Epithelial cell of proximal tubule (primary cell): ENCODE results near the gene FBXO44. TPM values are rescaled to one million over a fixed set of nuclear protein-coding genes. Genes with fewer than 3 reads are reported as not detected.

ENCODE experiments used
- DNase-seq: peaks from one replicate; pipeline ENCODE4 v3.0.0-alpha.2; 2011; ENCODE audit warnings: low read depth
- H3K4me3 ChIP-seq: 2 replicates; pipeline ENCODE4 v1.5.1; 2011; ENCODE audit warnings: low read depth, mild to moderate bottlenecking, low read length
- CTCF ChIP-seq: conservative IDR thresholded peaks from 2 replicates; pipeline ENCODE4 v1.5.1; 2012; ENCODE audit warnings: low read depth, mild to moderate bottlenecking, low read length
- total RNA-seq: library from RNA; depleted of rRNA; stranded (reverse); fragments of >200 nt; gene quantifications from 2 replicates; pipeline ENCODE4 v1.2.3, GENCODE V29; 2015

FBXO44 gene
- total RNA-seq, 1 donor from 2014 or later: 13.7 TPM

GRCh38 chr1:11615090-11615489 is 39.6 kb upstream of the FBXO44 start:
- TF ChIP-seq CTCF: no peak
- no peak overlapping the region for H3K4me3 ChIP-seq
- DNase-seq: no peak

GRCh38 chr1:11616766-11617165 is 37.9 kb upstream of the FBXO44 start:
- H3K4me3 ChIP-seq: no peak overlapping the region
- DNase-seq: no peak
- TF ChIP-seq CTCF: no peak

- no peak overlapping the region for H3K4me3 ChIP-seq
- no peak for TF ChIP-seq CTCF
- DNase-seq: no peak
Observed at GRCh38 chr1:11617314-11617713, 37.4 kb upstream of the FBXO44 start.

GRCh38 chr1:11617741-11618140 is 36.9 kb upstream of the FBXO44 start:
- no peak for DNase-seq
- no peak for TF ChIP-seq CTCF
- no peak overlapping the region for H3K4me3 ChIP-seq

GRCh38 chr1:11620405-11620804 is 34.3 kb upstream of the FBXO44 start:
- TF ChIP-seq CTCF: no peak
- DNase-seq: no peak
- no peak overlapping the region for H3K4me3 ChIP-seq

- DNase-seq: no peak
- TF ChIP-seq CTCF: no peak
- H3K4me3 ChIP-seq: no peak overlapping the region
Observed at GRCh38 chr1:11620924-11621323, 33.8 kb upstream of the FBXO44 start.

- H3K4me3 ChIP-seq: no peak overlapping the region
- no peak for TF ChIP-seq CTCF
- DNase-seq: no peak
Observed at GRCh38 chr1:11622398-11622797, 32.3 kb upstream of the FBXO44 start.
